Karpas-422 (cell line): ENCODE data around the gene CASS4. TPM values are rescaled to one million over a fixed set of nuclear protein-coding genes. Genes with fewer than 3 reads are reported as not detected.

Experiments used
- DNase-seq: peaks from one replicate; pipeline ENCODE4 v3.0.0-alpha.2; 2015
- H2AFZ ChIP-seq: fragments of 200-600 bp; sonication (generic); 2 replicates; pipeline ENCODE4 v1.6.1; 2014; ENCODE audit warnings: antibody characterized with exemption, low read length, mixed read lengths
- H3K27ac ChIP-seq: fragments of 200-600 bp; sonication (generic); 2 replicates; pipeline ENCODE4 v1.5.1; 2014; ENCODE audit warnings: mild to moderate bottlenecking, low read length, moderate library complexity
- H3K27me3 ChIP-seq: fragments of 200-600 bp; sonication (generic); 2 replicates; pipeline ENCODE4 v1.6.1; 2014; ENCODE audit warnings: low read length, mixed read lengths
- H3K36me3 ChIP-seq: fragments of 200-600 bp; sonication (generic); 2 replicates; pipeline ENCODE4 v1.6.1; 2014; ENCODE audit warnings: low read length, mixed read lengths; ENCODE audit not compliant: insufficient read depth
- H3K4me1 ChIP-seq: fragments of 200-600 bp; sonication (generic); 2 replicates; pipeline ENCODE4 v1.6.1; 2014; ENCODE audit warnings: mild to moderate bottlenecking, low read length, mixed read lengths
- H3K4me2 ChIP-seq: fragments of 200-600 bp; sonication (generic); 2 replicates; pipeline ENCODE4 v1.6.1; 2014; ENCODE audit warnings: low read length, low read depth, mild to moderate bottlenecking; ENCODE audit not compliant: poor library complexity, severe bottlenecking
- H3K4me3 ChIP-seq: fragments of 200-600 bp; sonication (generic); 2 replicates; pipeline ENCODE4 v1.5.1; 2014; ENCODE audit warnings: mild to moderate bottlenecking, antibody characterized with exemption, low read length, mixed read lengths
- H3K79me2 ChIP-seq: fragments of 200-600 bp; sonication (generic); 2 replicates; pipeline ENCODE4 v1.6.1; 2014; ENCODE audit warnings: mild to moderate bottlenecking, low read length, mixed read lengths
- H3K9ac ChIP-seq: fragments of 200-600 bp; sonication (generic); 2 replicates; pipeline ENCODE4 v1.6.0; 2014; ENCODE audit warnings: low read length
- H3K9me2 ChIP-seq: fragments of 200-600 bp; sonication (generic), shearing (Covaris generic); replicated peaks from 2 replicates; pipeline ENCODE4 v1.6.0; 2014; ENCODE audit warnings: mild to moderate bottlenecking, low read length, moderate library complexity; ENCODE audit not compliant: insufficient read depth
- H3K9me3 ChIP-seq: fragments of 300-700, 200-600 bp; sonication (generic); 2 replicates; pipeline ENCODE4 v1.6.1; 2014; ENCODE audit warnings: low read length, mixed read lengths
- H4K20me1 ChIP-seq: fragments of 200-600 bp; sonication (generic); 2 replicates; pipeline ENCODE4 v1.6.1; 2014; ENCODE audit warnings: mild to moderate bottlenecking, antibody characterized with exemption, low read length, low read depth; ENCODE audit not compliant: insufficient read depth
- total RNA-seq: library from RNA; depleted of rRNA; stranded (reverse); fragments of >200 nt; shearing (Covaris generic); gene quantifications from 2 replicates; pipeline ENCODE4 v1.2.3, GENCODE V29; 2014; ENCODE audit warnings: low replicate concordance

CASS4 gene
- total RNA-seq, 1 experiment from 2014 or later: not detected

- no peak overlapping the region for H3K4me2 ChIP-seq
- H3K79me2 ChIP-seq: no peaks in the 10 kb centered on the region
- H3K36me3 ChIP-seq: no peaks in the 10 kb centered on the region
- no peak for DNase-seq
- H3K27ac ChIP-seq: no peak overlapping the region
- H3K27me3 ChIP-seq: no peaks in the 10 kb centered on the region
- no peaks in the 10 kb centered on the region for H4K20me1 ChIP-seq
- H3K4me1 ChIP-seq: peaks cover 8% of the 10 kb centered on the region
- H3K9me3 ChIP-seq: no peaks in the 10 kb centered on the region
- H3K9me2 ChIP-seq: no peaks in the 10 kb centered on the region
- no peak overlapping the region for H2AFZ ChIP-seq
- H3K9ac ChIP-seq: no peak overlapping the region
- no peak overlapping the region for H3K4me3 ChIP-seq
Measured at GRCh38 chr20:56427797-56428196, 15.7 kb downstream of the CASS4 start.

DNA sequence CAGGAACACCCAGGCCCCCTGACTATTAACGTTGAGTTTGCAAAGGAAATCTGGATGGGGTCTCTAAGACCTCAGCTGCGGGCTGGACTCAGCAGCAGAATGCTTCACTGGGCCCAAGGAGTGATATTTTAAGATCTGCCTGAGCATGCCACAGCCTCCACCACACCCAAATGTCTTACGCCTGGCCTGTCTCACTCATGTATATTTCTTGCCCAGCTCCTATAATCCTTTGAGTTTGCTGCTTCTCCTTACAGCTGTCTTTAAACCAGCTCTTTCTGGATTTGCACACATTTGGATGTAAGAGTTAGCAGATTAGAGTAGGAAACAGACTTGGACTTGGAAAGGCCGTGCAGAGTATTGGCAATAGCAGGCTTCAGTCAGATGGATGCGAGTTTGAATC, 16.4 kb downstream of the CASS4 start:
- Histone ChIP-seq H4K20me1 (no peaks in the 10 kb centered on the region), H3K36me3 (no peaks in the 10 kb centered on the region), H2AFZ (no peak overlapping the region; the same call in 1 of the 2 replicates), H3K9me2 (no peaks in the 10 kb centered on the region), H3K9ac (no peak overlapping the region), H3K4me3 (no peak overlapping the region), H3K9me3 (no peaks in the 10 kb centered on the region), H3K27me3 (no peaks in the 10 kb centered on the region), H3K79me2 (no peaks in the 10 kb centered on the region), H3K4me1 (peaks cover 8% of the 10 kb centered on the region), H3K27ac (no peak overlapping the region), H3K4me2 (no peak overlapping the region)
- DNase-seq: no peak

GRCh38 chr20:56428881-56429280, 16.8 kb downstream of the CASS4 start:
- Histone ChIP-seq H3K79me2 (no peaks in the 10 kb centered on the region), H3K9me2 (no peaks in the 10 kb centered on the region), H3K4me2 (no peak overlapping the region), H3K9me3 (no peaks in the 10 kb centered on the region), H3K27ac (no peak overlapping the region), H3K27me3 (no peaks in the 10 kb centered on the region), H3K4me3 (no peak overlapping the region), H2AFZ (no peak overlapping the region; the same call in 1 of the 2 replicates), H3K36me3 (no peaks in the 10 kb centered on the region), H3K9ac (no peak overlapping the region), H4K20me1 (no peaks in the 10 kb centered on the region), H3K4me1 (peaks cover 8% of the 10 kb centered on the region)
- DNase-seq: no peak

DNA sequence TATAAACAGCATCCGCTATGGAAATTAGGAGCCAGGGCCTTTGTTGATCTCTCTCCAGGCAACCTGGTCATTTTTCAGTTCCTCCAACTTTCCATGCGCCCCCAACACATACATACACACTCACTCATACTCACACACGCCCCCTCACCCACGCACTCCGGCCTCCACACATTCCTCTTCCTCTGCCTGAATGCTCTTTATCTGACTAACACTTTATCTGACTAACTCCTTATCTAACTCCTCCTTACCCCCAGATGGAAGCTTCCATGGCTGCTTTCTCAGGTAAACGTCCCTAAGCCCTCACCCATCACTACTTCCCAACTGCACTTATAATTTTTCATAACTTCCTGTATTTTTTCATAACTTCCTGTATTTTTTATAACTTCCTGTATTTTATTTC, 17.4 kb downstream of the CASS4 start:
- no peaks in the 10 kb centered on the region for H3K27me3 ChIP-seq
- no peaks in the 10 kb centered on the region for H3K9me2 ChIP-seq
- H3K36me3 ChIP-seq: no peaks in the 10 kb centered on the region
- no peaks in the 10 kb centered on the region for H3K9me3 ChIP-seq
- DNase-seq: no peak
- H3K79me2 ChIP-seq: no peaks in the 10 kb centered on the region
- H3K4me3 ChIP-seq: no peak overlapping the region
- H3K4me1 ChIP-seq: peaks cover 8% of the 10 kb centered on the region
- no peaks in the 10 kb centered on the region for H4K20me1 ChIP-seq
- no peak overlapping the region for H3K9ac ChIP-seq
- peak overlapping the region; percentile 86 for H2AFZ ChIP-seq
- no peak overlapping the region for H3K4me2 ChIP-seq
- no peak overlapping the region for H3K27ac ChIP-seq

DNA sequence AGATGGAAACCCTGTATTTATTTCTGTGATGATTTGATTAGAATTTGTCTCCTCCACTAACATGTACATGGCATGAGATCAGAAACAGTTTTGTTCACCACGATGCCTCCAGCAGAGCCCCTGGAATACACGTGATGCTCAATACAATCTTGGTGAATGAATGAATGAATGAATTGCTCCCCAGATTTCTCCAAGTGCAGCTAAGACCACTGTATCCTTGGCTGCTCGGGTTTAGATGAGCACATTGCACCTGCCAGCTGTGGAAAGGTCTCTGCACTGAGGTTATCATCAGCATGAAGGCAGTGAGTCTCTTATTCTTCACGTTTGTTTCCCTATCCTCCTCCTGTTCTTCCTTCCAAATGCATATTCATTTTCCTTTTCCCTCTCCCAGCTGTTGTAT, 17.9 kb downstream of the CASS4 start:
- H3K27me3 ChIP-seq: no peaks in the 10 kb centered on the region
- H2AFZ ChIP-seq: peak overlapping the region; percentile 86
- H3K9ac ChIP-seq: no peak overlapping the region
- DNase-seq: no peak
- no peaks in the 10 kb centered on the region for H3K9me2 ChIP-seq
- H3K36me3 ChIP-seq: no peaks in the 10 kb centered on the region
- H3K4me1 ChIP-seq: peaks cover 8% of the 10 kb centered on the region
- H3K9me3 ChIP-seq: no peaks in the 10 kb centered on the region
- H3K4me2 ChIP-seq: no peak overlapping the region
- no peaks in the 10 kb centered on the region for H4K20me1 ChIP-seq
- no peak overlapping the region for H3K4me3 ChIP-seq
- no peaks in the 10 kb centered on the region for H3K79me2 ChIP-seq
- H3K27ac ChIP-seq: no peak overlapping the region

DNA sequence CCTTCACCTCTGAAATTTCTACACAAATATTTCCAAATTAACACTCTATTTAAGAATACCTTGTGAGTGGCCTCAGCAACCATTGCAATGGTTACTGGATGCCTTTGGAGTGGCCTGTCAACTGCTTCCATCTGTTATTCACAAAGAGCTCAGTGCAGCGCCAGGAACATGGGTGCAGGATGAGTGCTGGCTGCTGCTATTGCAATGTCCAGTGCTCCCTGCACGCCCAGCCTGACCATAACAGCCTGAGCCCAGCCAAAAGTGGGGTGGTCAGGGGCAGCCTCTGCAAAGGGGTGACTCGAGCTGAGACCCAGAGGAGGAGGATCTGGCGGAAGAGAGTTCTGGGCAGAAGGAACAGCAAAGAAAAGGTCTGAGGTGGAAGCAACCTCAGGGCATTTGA, 18.4 kb downstream of the CASS4 start:
- H3K4me2 ChIP-seq: no peak overlapping the region

DNA sequence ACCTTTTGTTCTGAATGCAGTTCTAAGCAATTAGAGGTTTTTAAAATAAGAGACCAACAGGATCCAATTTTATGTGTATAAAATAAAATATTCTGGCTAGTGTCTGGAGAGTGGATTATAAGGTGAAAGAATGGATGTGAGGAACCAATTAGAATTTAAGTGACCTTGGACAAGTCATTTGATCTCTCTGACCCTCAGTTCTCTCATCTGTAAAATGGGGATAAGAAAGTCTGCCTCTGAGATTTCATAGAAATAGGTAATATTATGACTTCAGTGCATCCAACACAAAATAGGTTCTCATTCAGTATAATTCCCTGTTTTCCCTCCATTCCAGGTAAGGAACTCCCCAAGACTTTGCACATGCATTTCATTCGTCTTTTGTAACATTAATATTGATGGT, 18.9 kb downstream of the CASS4 start:
- H3K4me3 ChIP-seq: no peak overlapping the region
- no peak overlapping the region for H3K9ac ChIP-seq
- H3K36me3 ChIP-seq: no peaks in the 10 kb centered on the region
- peaks cover 8% of the 10 kb centered on the region for H3K4me1 ChIP-seq
- H3K79me2 ChIP-seq: no peaks in the 10 kb centered on the region
- no peaks in the 10 kb centered on the region for H3K9me2 ChIP-seq
- H3K4me2 ChIP-seq: no peak overlapping the region
- DNase-seq: no peak
- no peak overlapping the region for H2AFZ ChIP-seq
- H4K20me1 ChIP-seq: no peaks in the 10 kb centered on the region
- no peaks in the 10 kb centered on the region for H3K27me3 ChIP-seq
- no peak overlapping the region for H3K27ac ChIP-seq
- H3K9me3 ChIP-seq: no peaks in the 10 kb centered on the region

More for the DNA sequence above, 18.4 kb downstream of the CASS4 start:
- Histone ChIP-seq H3K36me3 (no peaks in the 10 kb centered on the region), H3K79me2 (no peaks in the 10 kb centered on the region), H3K27ac (no peak overlapping the region), H2AFZ (no peak overlapping the region; the same call in 1 of the 2 replicates), H3K4me1 (peaks cover 8% of the 10 kb centered on the region), H3K4me3 (no peak overlapping the region), H3K9me3 (no peaks in the 10 kb centered on the region), H3K9ac (no peak overlapping the region), H3K9me2 (no peaks in the 10 kb centered on the region), H4K20me1 (no peaks in the 10 kb centered on the region), H3K27me3 (no peaks in the 10 kb centered on the region)
- no peak for DNase-seq

DNA sequence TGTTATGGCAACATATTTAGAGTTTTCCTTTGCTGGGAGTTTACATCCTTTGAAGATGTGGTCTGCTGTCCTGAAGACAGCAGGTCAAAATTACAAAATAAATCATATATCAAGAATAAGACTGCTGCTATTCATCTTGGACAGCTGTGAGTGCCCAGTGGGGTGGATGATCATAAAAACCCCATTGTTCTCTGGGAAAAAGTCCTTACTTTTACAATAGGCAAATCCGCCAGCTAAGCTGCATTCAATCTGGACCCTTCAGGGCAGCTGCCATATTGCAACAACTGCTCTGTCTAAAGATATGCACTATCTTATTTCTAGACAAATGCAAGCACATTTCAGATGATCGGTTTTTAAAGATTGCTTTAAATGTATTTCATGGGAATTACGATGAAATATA, 19.4 kb downstream of the CASS4 start:
- Histone ChIP-seq H3K27ac (no peak overlapping the region), H3K9me3 (no peaks in the 10 kb centered on the region), H3K79me2 (no peaks in the 10 kb centered on the region), H4K20me1 (no peaks in the 10 kb centered on the region), H3K4me1 (peaks cover 8% of the 10 kb centered on the region), H3K9me2 (no peaks in the 10 kb centered on the region), H2AFZ (no peak overlapping the region), H3K4me2 (no peak overlapping the region), H3K4me3 (no peak overlapping the region), H3K9ac (no peak overlapping the region), H3K27me3 (no peaks in the 10 kb centered on the region), H3K36me3 (no peaks in the 10 kb centered on the region)
- no peak for DNase-seq
